Activated T-cell treated with anti-CD3 and anti-CD28 coated beads for 4 hours (primary cell): ENCODE results near the gene FAM174B.

Source experiments
- DNase-seq: peaks from one replicate; pipeline ENCODE4 v3.0.0-alpha.2; 2020

FAM174B gene

DNA sequence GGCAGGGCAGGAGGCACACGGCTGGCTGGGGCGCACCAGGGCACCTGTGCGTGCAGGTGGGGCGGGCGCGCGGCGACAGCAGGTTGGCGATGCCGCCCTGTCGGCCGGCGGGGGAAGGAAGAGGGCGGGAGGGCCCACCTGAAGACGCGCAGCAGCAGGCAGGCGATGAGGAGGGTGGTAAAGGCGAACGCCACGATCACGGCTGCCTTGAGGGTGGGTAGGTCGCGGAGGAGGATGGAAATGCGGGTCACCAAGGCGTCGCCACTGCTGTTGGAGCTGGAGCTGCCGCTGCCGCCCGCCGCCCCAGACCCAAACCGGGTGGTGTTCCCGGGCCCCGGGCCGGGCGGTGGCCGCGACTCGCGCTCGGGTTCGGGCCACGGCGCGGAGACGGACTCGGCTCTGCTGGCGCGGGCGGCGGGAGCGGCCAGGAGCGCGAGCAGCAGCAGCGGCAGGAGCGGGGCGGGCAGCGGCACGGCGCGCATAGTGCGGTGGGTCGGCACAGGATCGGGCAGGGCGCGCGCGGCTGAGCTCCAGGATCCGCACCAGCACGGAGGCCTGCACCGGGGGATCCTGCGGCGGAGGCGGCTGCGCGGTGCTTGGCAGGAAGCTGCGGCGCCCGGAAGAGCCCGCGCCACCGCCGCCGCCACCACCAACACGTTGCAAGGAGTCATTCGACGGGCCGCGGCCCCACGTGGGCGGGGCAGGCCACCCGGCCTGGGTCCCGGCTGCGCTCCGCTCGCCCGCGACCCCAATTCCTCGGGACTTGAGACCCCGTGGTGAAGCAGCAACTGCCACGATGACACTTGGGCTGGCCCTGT is at the start of gene FAM174B:
FAM174B (minus strand) TSS at position 598 of the 818 bp plus-strand sequence.
- peak; percentile 6 for DNase-seq

DNA sequence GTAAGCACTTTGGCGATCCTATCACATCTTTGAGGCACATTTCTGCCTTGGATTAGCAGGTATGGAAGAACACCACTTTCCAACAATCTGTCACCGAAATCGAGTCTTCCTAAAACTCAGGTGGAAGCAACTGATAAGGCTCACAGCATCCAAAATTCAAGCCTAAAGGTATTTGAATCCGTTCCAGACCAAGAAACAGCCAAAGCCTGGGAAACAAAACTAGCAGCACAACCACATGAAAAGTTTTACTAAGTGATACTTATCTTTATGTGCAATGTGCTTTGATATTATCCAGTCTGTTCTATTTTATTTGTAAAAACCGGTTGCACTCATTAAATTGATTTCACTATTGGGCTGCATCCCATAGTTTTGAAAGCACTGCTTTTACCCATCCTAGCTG is 40.5 kb upstream of the FAM174B start:
- DNase-seq, result no peak

DNA sequence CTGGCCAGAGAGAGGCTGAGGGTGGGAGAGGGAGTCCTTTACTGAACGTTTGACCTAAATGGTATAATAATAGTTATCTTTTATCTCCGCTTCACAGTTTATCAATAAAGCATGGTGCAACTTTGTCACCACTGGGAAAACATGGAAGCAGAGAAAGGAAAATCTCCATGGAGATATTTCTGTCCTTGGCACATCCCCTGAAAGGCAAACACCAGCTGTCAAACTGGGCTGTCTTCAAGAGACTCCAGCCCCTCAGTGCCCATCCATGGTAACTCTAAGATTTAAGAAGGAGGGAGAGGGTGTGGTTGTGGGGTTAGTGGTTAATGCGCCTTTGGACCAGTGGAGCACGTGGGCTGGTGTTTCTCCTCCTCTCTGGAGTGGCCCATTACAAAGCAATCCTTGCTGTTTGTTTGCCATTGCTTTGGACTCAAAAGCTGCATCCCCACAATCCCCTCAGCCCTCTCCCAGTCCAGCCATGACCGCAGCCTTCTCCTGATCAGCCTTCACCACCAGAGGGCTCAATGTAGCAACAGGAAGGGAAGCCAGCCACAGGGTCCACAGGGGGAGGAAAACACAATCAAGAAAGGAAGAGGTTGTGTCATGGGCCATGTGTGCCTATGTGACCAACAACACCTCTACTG is 38.2 kb upstream of the FAM174B start:
- no peak for DNase-seq

DNA sequence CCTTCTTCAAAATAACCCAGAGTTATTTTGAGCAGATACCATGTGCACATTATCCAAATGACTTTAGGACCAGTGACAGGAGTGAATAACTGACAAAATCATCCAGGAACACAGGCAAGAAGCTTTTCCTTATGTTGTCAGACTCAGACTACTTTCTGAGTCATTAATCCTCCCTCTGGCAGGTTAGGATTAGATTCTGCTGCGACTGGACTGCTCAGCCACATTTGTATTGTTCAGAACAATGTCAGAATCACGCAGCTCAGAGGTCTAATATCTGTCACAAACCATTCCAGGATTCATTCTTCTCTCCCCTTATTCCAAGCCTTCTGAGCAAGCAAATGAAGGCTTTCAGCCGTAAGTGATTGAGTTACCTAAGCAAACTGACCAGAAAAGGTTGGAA is 34.8 kb upstream of the FAM174B start:
- DNase-seq, result no peak

DNA sequence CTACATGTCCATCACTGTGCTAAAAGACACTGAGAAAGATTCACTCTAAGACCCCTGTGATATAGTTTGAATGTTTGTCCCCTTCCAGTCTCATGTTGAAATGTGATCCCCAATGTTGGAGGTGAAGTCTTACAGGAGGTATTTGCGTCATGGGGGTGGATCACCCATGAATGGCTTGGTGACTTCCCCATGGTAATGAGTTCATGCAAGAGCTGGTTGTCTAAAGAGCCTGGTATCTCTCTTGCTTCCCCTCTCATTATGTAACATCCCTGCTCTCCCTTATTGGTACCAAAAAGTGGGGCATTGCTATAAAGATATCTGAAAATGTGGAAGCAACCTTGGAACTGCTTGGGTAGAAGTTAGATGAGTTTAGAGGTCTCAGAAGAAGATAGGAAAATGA is 32.2 kb upstream of the FAM174B start:
- DNase-seq, result no peak

DNA sequence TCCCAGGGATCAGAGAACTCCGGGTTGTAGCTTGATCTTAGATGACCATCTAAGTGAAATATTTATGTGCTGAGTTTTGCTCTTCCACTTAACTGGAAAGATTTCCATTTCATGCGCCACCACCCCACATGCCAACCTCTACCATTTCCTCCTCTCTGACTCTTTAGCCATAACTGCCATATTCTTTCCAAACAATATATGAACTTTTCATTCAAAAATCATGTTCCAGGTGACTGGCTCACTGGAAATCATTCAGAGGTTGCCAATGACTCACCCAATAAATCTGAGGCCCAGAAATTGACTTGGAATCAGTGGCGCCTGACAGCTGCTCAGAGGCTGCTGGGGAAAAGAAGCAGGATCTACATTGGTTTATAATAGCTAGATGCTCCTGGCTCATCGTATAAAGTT is 31.6 kb upstream of the FAM174B start:
- no peak for DNase-seq

DNA sequence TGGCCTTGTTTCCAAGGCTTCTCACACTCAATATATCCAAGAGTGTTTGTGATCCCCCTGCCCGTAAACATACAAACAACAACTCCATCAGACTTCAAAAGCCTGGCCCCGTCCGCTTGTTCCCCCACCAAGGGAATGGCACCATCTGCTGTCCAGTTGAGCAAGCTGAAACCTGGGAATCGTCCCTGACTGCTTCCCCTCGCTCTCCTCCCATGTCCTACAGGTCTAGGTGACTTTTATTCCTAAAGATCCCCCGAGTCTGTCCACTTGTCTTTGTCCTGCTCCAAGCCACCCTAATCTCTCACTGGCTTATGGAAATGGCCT is 27.9 kb upstream of the FAM174B start:
- no peak for DNase-seq

DNA sequence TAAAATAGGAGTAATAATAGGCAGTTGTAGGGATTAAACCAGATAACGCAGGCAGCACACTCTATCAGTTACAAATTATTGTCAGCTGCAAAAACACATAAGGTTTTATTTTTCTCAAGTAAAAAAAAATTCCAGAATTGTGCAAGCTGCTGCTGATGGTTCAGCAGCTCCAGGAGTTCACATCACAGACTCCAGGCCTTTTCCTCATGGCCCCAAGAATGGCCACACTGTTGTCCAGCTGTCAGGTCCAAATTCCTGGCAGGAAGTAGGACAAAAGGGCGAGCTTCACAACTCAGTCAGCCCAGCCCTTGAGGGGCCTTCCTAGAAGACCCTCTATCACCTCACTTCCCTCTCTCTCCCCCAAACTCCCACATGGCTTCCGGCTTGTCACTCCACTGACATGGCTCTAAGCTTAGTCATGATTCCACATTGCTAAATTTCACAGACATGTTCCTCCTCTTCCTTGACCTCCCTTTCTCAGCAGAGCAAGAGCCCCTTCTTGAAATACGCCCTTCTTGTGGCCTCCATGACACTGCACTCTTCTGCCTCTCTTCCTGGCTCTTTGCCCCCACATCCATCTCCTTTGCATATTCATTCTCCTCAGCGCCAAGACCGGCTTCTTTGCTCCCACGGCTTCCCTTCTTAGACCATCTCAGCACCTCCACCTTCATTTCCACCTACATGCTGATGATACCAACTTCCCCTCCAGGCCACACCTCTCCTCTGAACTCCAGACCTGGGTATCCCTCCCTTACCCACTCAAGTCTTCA is 27.4 kb upstream of the FAM174B start:
- no peak for DNase-seq

DNA sequence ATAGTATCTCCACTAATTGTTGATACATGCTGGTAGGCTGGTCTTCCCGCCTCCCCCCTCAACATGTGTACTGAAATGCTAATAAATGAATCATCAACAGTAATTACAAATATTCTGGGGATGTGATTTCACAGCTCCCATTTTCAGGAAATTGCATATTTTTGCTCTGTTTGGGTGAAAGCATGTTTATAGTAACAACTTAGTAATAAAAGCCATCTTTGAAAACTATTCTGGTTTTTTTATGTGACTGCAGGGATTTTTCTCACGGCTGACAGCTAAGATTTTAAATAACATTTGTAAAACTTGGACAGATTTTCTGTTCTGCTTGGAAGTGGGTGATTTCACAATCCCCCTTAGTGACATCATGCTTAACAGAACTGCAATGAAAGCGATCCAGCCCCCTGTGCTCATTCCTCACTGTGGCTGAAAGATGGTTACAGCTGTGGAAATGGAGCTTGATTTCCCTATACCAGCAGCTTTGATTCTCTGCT is 25.6 kb upstream of the FAM174B start:
- no peak for DNase-seq

DNA sequence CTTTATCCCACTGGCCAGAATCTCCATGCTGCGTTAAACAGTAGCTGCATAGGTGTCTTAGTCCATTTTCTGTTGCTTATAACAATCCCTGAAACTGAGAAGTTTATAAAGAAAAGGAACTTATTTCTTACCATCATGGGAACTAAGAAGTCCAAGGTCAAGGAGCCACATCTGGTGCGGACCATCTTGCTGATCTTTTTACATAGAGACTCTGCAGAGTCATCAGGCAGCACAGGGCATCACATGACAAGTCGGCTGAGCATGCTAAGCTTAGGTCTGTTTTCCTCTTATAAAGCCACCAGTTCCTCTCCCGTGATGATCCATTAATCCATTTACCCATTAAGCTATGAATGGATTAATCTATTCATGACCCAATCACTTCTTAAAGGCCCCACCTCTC is 22.4 kb upstream of the FAM174B start:
- no peak for DNase-seq

DNA sequence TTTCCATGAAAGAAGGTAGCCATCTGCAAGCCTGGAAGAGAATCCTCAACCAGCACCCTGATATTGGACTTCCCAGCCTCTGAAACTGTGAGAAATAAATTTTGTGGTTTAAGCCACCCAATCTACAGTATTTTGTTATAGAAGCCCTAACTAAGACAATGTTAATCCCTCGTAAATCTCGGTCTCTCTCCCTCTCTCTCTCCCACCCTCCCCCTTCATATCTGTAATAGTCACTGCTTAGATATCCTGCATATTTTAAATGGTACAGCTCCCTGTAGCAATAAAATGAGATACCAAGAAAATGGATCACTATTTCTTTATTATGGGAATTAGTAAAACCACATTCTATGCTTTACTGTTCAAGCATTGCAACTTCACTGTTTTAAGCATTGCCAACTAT is 21.0 kb upstream of the FAM174B start:
- DNase-seq, result no peak

DNA sequence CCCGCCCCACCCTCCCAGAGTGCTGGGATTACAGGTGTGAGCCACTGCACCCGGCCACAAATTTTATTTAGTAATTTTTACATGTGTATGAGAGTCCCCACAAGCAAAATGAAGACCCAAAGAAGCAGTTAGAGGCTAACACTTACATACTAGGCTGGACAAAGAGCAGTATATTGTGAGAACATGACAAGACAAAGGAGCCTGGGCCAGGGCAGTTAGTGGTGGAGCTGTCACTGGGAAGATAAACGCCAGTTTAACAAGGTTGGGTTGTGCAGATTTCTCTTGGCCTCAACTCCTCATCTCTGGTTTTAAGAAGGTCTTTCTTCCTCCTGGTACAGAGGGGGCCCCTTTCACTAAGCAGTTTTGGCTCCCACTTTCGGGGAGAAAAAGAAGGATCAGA is 19.9 kb upstream of the FAM174B start:
- no peak for DNase-seq

DNA sequence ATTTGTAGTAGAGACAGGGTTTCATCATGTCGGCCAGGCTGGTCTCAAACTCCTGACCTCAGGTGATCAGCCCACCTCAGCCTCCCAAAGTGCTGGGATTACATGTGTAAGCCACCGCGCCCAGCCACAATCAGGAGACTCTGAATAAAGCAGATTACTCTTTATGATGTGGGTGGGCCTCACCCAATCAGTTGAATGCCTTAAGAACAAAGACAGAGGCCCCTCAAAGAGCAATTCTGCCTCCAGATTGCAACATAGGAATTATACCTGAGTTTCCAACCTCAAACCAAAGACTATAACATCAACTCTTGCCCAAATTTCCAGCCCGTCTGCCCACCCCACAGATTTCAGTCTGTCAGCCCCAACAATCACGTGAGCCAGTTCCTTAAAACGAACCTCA is 18.8 kb upstream of the FAM174B start:
- DNase-seq, result no peak

DNA sequence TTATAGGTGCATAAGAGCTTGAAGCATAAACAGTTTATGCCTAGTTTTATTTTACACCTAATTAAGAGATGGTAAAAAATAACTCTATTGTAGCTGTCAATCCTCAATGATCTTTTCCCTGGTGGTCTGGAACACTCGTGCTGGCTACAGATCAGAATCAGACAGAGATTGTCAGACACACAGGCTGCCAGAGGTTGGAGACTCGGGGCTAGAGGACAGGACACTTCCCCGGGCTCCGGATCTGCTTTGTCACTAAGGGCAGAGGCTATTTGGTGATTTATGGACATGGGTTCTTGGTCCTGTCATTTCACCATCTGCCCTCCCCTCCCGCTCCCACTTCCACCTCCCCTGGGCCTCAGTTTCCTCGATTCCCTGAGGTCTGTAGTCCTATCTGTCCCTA is 16.5 kb upstream of the FAM174B start:
- no peak for DNase-seq

DNA sequence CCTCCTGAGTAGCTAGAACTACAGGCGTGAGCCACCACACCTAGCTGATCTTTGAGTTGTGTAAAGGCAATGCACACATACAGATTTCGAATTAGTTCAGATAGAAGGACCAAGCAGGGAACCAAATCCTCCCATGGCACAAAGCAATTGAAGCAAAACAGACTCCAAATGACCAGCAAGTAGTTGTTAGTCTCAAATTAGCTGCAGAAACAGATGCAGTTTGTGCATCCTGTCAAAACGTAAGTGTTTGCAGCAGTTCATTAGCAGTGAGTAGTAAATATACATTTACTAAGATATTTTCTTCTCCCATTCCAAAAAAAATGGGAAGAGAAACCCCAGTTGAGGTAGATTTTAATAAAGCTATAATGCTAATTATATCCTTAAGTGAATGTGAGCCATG is 15.8 kb upstream of the FAM174B start:
- no peak for DNase-seq

DNA sequence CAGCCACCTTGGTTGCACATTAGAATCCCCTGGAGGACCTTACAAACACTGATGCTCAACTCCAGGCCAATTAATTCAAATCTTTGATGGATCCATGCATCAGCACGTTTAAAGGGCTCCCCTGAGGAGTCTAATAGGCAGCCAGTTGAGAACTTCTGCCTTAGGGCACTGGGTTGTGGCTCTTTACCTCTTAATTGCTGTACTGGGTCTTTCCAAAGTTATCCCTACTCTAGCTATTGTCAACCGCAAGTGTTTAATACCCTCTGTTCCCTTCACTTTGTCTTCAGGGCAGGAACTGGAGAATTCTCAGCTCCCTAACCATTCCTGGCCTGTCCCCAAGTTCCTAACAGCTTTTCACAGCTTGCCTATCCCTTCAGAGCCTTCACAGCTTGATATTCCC is 15.0 kb upstream of the FAM174B start:
- no peak for DNase-seq

DNA sequence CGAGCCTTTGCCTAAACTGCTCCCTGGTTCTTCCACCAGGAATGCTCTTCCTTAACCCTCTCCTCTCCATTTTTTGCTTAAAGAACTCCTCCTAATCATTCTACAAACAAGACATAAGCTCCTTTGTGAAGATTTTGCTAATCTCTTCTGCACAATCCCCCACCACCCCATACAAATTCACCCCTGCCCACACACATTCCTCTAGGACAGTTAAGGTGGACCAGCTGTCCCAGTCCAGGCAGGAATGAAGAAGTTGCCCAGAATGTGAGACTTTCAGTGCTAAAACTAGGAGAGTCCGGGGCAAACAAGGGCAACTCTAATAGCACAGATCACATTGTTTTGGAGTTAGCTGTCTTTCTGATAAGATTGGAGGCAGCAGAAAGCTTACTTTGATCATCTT is 13.9 kb upstream of the FAM174B start:
- DNase-seq, result no peak

DNA sequence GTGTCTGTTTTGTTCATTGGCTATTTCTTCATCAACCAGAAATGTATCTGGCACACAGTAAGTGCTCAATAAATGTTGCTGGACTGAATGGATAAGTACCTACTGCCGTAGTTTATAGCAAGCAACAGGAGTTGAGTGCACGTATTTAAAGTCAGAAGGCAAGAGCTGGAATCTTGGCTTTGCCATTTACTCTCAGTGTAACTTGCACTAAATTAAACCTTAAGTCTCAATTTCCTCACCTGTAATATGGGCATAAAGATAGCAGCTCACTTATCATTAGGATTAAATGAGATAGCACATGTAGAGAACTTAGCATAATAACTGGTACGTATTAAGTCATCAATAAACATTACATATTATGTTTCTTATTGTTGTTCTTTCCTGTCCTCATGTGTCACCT is 13.0 kb upstream of the FAM174B start:
- no peak for DNase-seq

DNA sequence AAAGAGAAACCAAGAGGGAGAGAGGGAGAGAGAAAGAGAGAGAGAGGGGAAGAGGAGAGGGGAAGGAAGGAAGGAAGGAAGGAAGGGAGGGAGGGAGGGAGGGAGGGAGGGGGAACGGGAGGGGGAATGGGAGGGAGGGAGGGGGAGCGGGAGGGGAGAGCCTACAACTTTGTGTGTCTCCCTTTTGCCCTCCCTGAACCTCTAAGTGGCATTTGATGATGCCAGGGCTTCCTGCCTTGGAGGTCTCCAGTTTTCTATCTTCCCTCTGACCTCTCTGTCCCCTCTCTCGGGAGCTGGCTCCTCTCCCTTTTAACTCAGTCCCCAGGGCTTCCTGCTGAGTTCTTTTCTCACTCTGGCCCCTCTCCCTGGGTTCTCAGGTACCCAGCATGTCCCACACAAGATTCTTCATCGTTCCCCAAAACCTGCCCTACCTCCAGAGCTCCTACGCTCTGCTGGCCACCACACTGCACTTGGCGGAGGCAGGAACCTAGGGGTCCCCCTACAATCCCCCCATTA is 12.5 kb upstream of the FAM174B start:
- no peak for DNase-seq

DNA sequence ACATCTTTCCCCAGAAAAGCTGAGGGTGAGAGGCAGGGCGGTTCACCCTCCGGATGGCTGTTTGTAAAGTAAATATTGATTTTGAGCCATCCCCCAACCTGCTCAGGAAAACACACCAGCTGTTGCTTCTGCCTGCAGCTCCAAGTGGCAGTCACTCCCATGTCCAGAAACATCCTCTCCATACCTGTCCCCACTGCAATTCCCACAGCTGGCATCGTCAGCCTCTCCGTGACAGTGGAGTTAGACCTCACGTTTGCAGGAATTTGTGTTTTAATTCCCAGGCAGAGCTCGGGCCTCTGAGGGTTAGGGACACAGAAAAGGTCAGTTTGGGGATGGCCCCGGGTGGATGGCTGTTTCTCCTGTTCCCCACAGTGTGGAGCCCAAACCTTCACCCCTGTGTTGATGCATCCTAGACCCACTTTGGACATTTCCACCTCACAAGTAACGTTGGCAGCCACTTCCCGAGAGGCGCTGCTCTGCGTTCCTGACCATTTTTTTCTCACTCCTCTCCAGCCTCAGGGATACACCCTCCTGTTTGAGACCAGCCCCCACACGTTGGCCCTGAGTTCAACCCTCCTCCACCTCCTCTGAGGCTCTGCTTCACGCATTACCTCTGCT is 11.8 kb upstream of the FAM174B start:
- DNase-seq, result no peak

DNA sequence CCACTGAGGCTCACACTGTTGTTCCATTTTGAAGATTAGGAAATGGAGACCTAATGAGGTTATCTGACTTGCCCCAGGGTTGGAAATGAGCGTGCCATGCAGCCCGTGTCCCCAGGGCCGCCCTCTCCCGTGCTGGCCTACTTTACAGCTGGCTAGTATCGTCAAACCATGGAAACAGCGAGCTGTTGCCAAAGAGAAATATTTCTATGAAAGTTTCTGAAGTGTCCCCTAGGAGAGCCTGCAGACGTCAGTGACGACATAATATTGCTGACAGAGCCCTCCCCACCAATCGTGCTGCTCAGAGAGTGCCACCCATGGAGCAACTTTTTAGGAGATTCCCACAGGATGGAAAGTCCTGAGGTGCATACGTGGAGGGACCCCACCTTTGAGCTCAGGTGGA is 11.2 kb upstream of the FAM174B start:
- no peak for DNase-seq

DNA sequence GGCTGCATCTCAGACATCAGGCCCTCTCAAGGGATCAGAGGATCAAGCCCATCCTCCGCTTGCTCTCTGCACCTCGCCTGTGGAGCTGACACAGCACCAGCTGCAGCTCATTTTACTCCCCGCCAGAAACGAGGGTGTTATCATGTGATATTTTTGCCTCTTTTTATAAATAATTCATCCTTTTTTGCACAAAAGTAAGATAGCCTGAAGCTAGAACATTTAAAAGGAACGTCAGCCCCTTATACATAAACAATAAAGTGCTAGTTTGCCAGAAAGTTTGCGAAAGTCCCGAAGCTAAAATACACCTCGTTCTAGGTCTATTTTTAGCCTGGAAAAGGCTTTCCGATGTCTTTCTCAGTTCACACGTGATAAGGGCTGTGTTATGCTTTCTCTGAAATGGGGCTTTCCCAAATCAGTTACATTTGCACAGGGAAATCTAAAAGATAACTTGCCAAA is 9.6 kb upstream of the FAM174B start:
- DNase-seq, result no peak
